ENCODE data around the gene RFPL4A. TPM values are rescaled to one million over a fixed set of nuclear protein-coding genes. Genes with fewer than 3 reads are reported as not detected.

Gene RFPL4A
- polyA plus RNA-seq, 1 donor from 2014 or later, result not detected

DNA sequence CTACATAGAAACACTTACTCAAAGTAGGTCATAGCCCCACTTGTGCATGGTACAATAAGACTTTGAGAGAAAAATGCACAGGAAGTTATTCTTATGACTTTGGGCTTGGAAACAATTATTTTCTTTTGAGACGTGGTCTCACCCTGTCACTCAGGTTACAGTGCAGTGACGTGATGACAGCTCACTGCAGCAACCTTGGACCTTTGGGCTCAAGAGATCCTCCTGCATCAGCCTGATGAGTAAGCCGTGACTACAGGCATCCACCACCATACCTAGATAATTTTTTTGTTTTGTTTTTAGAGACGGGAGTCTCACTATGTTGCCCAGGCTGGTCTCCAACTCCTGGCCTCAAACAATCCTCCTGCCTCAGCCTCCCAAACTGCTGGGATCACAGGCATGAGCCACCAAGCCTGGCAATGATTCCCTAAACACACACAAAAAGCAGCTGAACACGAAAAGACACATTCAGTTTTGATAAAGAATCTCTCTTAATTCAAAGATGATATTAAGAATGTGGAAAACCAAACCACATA lies 38.6 kb upstream of the RFPL4A start:
- Histone ChIP-seq H3K4me3 (ENCODE audit: low read length) (no peak overlapping the region), H3K9me3 (ENCODE audit: low read length) (no peaks in the 10 kb centered on the region), H3K36me3 (ENCODE audit: insufficient read depth, low read length) (no peaks in the 10 kb centered on the region), H3F3A (ENCODE audit: insufficient read depth, low read length, poor library complexity, severe bottlenecking) (no peaks in the 10 kb centered on the region), H3K27me3 (ENCODE audit: insufficient read depth, low read depth, low read length) (no peaks in the 10 kb centered on the region), H4K20me1 (ENCODE audit: insufficient read depth) (no peaks in the 10 kb centered on the region), H3K9me2 (ENCODE audit: insufficient read depth, low read length) (no peaks in the 10 kb centered on the region), H2AFZ (ENCODE audit: low read depth, low read length) (no peak overlapping the region), H3K79me2 (replicated peaks; ENCODE audit: insufficient read depth, low read length) (no peaks in the 10 kb centered on the region), H3K9ac (ENCODE audit: low read length) (no peak overlapping the region), H3K4me2 (ENCODE audit: low read length) (no peak overlapping the region), H3K27ac (ENCODE audit: low read length) (no peak overlapping the region)
- TF ChIP-seq RAD21 (conservative IDR thresholded peaks at IDR 0.05), result no peak
- no peak for TF ChIP-seq MXI1 (conservative IDR thresholded peaks at IDR 0.05; ENCODE audit: poor library complexity, severe bottlenecking)
- no peak for TF ChIP-seq SMC3 (conservative IDR thresholded peaks at IDR 0.05; ENCODE audit: poor library complexity)
- no peak for TF ChIP-seq TAF1 (IDR thresholded peaks at IDR 0.05; ENCODE audit: low read depth)

DNA sequence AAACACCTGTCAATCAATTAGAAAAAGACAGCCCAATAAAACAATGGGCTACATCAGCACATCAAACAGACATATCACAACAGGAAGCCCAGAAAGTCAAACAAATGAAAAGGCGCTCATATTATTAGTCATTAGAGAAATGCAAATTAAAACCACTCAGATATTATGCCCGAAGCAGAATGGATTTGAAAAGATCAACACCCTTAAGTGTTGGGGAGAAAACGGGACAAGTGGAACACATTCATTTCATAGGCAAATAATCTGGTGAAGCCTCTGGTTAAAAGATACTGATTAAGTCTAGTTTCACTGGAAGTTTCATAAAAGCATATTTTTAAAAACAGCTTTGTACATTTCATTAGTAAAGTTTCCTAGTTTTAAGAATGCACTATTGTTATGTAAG lies 38.1 kb upstream of the RFPL4A start:
- H2AFZ ChIP-seq (ENCODE audit: low read depth, low read length), result no peak overlapping the region
- no peak overlapping the region for H3K4me3 ChIP-seq (ENCODE audit: low read length)
- no peaks in the 10 kb centered on the region for H4K20me1 ChIP-seq (ENCODE audit: insufficient read depth)
- no peak for TF ChIP-seq TAF1 (IDR thresholded peaks at IDR 0.05; ENCODE audit: low read depth)
- TF ChIP-seq EZH2 (IDR thresholded peaks at IDR 0.05; ENCODE audit: borderline replicate concordance, insufficient read depth, low read length, poor library complexity, severe bottlenecking), result no peak
- no peak for TF ChIP-seq EP300 (conservative IDR thresholded peaks at IDR 0.05; ENCODE audit: poor library complexity, severe bottlenecking)
- TF ChIP-seq REST (IDR thresholded peaks at IDR 0.05; ENCODE audit: borderline replicate concordance), result no peak
- no peak for TF ChIP-seq CTCF (IDR thresholded peaks at IDR 0.05; ENCODE audit: poor library complexity, severe bottlenecking)
- no peak for TF ChIP-seq MXI1 (conservative IDR thresholded peaks at IDR 0.05; ENCODE audit: poor library complexity, severe bottlenecking)
- TF ChIP-seq SMC3 (conservative IDR thresholded peaks at IDR 0.05; ENCODE audit: poor library complexity), result no peak
- no peak for TF ChIP-seq RAD21 (conservative IDR thresholded peaks at IDR 0.05)
- no peak for TF ChIP-seq POLR2AphosphoS5 (IDR thresholded peaks at IDR 0.05)
- no peak overlapping the region for H3K4me2 ChIP-seq (ENCODE audit: low read length)
- H3K79me2 ChIP-seq (replicated peaks; ENCODE audit: insufficient read depth, low read length), result no peaks in the 10 kb centered on the region
- H3K9me2 ChIP-seq (ENCODE audit: insufficient read depth, low read length), result no peaks in the 10 kb centered on the region
- no peak overlapping the region for H3K9ac ChIP-seq (ENCODE audit: low read length)
- H3K36me3 ChIP-seq (ENCODE audit: insufficient read depth, low read length), result no peaks in the 10 kb centered on the region
- no peak overlapping the region for H3K27ac ChIP-seq (ENCODE audit: low read length)
- H3F3A ChIP-seq (ENCODE audit: insufficient read depth, low read length, poor library complexity, severe bottlenecking), result no peaks in the 10 kb centered on the region
- no peaks in the 10 kb centered on the region for H3K9me3 ChIP-seq (ENCODE audit: low read length)
- H3K27me3 ChIP-seq (ENCODE audit: insufficient read depth, low read depth, low read length), result no peaks in the 10 kb centered on the region
